C4-2B (cell line): Measurements from ENCODE around the gene SLC8B1.

Experiments used
- CTCF ChIP-seq: fragments of 450-650 bp; conservative IDR thresholded peaks from 2 replicates; pipeline ENCODE4 v1.5.1; 2017; ENCODE audit warnings: mild to moderate bottlenecking
- ZFX ChIP-seq: fragments of 450-650 bp; IDR thresholded peaks from 2 replicates; pipeline ENCODE4 v1.6.1; 2017

DNA sequence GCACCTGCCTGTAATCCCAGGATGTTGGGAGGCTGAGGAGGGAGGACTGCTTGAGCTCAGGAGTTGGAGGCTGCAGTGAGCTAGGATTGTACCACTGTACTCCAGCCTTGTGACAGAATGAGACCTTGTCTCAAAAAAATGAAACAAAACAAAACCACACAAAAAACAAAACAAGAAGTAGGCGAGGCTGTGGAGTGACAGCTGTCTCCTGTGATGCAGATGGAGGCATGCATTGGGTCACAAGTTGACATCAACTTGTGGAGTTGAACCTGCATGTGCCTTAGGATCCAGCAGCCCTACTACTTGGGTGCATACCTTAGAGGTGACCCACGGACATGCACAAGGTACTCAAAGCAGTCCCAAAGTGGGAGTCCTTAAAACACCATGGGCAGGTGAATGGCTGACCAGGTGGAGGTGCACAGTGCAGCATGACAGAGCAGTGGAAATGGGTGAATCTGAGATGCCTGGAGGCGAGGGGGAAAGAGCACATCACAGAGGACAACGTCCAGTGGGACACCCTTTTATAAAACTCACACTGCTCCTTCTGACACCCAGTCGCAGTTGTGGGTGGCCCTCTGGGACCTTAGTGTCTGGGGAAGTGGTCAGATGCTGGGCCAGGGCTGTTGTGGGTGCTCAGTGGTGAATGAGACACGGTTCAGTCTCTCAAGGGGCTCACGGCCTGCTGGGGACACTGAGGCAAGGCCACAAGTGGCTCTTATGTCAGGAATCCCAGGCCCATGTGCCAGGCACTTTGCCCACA, 36.2 kb upstream of the SLC8B1 start:
- TF ChIP-seq CTCF (no peak), ZFX (no peak)
